ENCODE data around the gene TMC1. TPM values are rescaled to one million over a fixed set of nuclear protein-coding genes. Genes with fewer than 3 reads are reported as not detected.

TMC1 gene
- total and polyA plus RNA-seq, 7 donors, result 0.05 to 2.6 (median 0.21) TPM; not detected in 3

DNA sequence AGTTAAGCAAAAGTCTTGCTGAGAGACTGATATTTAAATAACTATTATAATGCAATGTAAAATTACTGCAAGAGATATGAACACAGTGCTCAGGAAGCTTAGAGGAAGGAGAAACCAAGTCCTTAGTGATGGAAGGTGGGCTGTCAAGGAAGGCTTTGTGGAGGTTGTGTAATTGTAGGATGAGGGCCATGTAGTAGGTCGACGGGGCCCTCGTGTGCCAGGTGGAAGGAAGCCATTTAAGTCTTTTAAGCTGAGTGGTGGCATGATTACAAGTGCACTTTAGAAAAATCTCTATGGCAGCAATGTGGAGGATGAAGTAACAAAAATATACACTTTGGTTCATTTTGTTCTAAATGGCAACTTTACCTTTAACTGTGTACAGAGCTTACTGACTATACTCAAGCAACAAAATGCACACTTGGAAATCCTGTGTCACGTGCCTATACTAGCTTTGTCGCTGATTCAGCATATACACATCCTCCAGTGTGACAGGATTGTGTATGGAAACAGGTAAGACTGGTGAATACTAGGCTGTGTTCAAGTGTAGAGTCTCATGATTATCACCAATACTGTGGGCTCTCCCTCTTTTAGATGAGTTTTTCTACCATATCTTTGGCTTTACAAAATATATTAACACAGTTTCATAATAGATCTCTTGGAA, 78.6 kb downstream of the TMC1 start:
- intact Hi-C loops (cut with DNase I), result no loop called here
- DNase-seq, result no peak
- Histone ChIP-seq H3K4me1 (no peaks in the 10 kb centered on the region), H3K27ac (no peak overlapping the region), H3K9me3 (no peaks in the 10 kb centered on the region), H3K27me3 (ENCODE audit: insufficient read depth in 3 of 3, low read length in 2 of 3) (no peaks in the 10 kb centered on the region), H3K4me3 (no peak overlapping the region), H3K36me3 (ENCODE audit: insufficient read depth in 1 of 2, low read depth in 1 of 2) (no peaks in the 10 kb centered on the region)
- 69 to 77% (median 76%) methylated on average over 5 of the region's 5 CpGs for WGBS, 3 donors
- no peak for ATAC-seq
- TF ChIP-seq CTCF (IDR thresholded peaks at IDR 0.05), result no peak

DNA sequence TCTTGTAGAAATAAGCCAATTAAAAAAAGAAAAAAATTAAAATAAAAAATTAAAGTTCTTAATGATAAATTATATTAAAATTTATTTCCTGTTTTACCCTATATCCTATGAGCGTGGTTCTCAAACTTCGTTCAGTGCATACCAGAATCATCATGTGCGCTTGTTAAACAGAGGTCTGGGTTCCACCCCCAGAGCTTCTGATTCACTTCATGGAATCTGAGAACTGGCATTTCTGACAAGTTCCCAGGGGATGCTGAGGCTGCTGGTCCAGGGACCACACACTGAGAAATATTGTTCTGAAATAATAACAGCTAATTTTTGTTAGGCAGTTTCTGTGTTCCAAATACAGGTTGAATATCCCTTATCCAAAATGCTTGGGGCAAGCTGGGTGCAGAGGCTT, 79.3 kb downstream of the TMC1 start:
- 84 to 94% (median 86%) methylated on average over 3 of the region's 3 CpGs for WGBS, 3 donors
- no peak for TF ChIP-seq CTCF (IDR thresholded peaks at IDR 0.05)
- Histone ChIP-seq H3K4me1 (no peaks in the 10 kb centered on the region), H3K27me3 (ENCODE audit: insufficient read depth in 3 of 3, low read length in 2 of 3) (no peaks in the 10 kb centered on the region), H3K9me3 (no peaks in the 10 kb centered on the region), H3K36me3 (ENCODE audit: insufficient read depth in 1 of 2, low read depth in 1 of 2) (no peaks in the 10 kb centered on the region), H3K27ac (no peak overlapping the region), H3K4me3 (no peak overlapping the region)
- DNase-seq (no peak), ATAC-seq (no peak)
- intact Hi-C loops (cut with DNase I), result no loop called here

- 69 to 98% (median 93%) methylated on average over 2 of the region's 2 CpGs for WGBS, 3 donors
- Histone ChIP-seq H3K4me3 (no peak overlapping the region), H3K27ac (no peak overlapping the region), H3K27me3 (ENCODE audit: insufficient read depth in 3 of 3, low read length in 2 of 3) (no peaks in the 10 kb centered on the region), H3K4me1 (no peaks in the 10 kb centered on the region), H3K36me3 (ENCODE audit: insufficient read depth in 1 of 2, low read depth in 1 of 2) (no peaks in the 10 kb centered on the region), H3K9me3 (no peaks in the 10 kb centered on the region)
- TF ChIP-seq CTCF (IDR thresholded peaks at IDR 0.05), result no peak
- ATAC-seq (no peak), DNase-seq (no peak)
- intact Hi-C loops (cut with DNase I), result no loop called here
Measured at GRCh38 chr9:72601615-72602014, 80.2 kb downstream of the TMC1 start.

GRCh38 chr9:72612449-72612848, 91.0 kb downstream of the TMC1 start:
- no peak for DNase-seq
- no peak for ATAC-seq
- Histone ChIP-seq H3K9me3 (no peaks in the 10 kb centered on the region), H3K4me1 (no peaks in the 10 kb centered on the region), H3K36me3 (ENCODE audit: insufficient read depth in 1 of 2, low read depth in 1 of 2) (no peaks in the 10 kb centered on the region), H3K4me3 (no peak overlapping the region), H3K27ac (no peak overlapping the region), H3K27me3 (ENCODE audit: insufficient read depth in 3 of 3, low read length in 2 of 3) (no peaks in the 10 kb centered on the region)
- TF ChIP-seq CTCF (IDR thresholded peaks at IDR 0.05), result no peak
- WGBS, 3 donors, result 83 to 89% (median 89%) methylated on average over 1 of the region's 1 CpG
- intact Hi-C loops (cut with DNase I), result no loop called here

DNA sequence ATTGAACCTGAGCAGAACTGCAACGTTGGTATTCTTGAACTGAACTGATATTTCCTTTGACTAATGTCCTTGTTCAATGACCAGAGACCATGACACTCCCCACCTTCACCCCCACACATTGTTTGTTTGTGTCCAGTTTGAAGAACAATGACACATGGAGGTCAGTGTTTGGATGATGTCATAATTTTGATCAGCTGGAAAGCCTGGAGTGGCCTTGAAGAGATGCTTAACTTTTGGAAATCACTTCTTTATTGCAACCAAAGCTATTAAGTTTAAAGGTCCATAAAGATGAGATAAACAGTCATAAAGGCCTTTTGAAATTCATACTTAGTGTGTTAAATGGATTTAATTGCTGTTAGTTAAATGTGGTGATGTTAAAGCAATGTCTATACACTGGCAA, 92.7 kb downstream of the TMC1 start:
- intact Hi-C loops (cut with DNase I), result no loop called here
- Histone ChIP-seq H3K27ac (no peak overlapping the region), H3K36me3 (ENCODE audit: insufficient read depth in 1 of 2, low read depth in 1 of 2) (no peaks in the 10 kb centered on the region), H3K4me1 (no peaks in the 10 kb centered on the region), H3K27me3 (ENCODE audit: insufficient read depth in 3 of 3, low read length in 2 of 3) (no peaks in the 10 kb centered on the region), H3K4me3 (no peak overlapping the region), H3K9me3 (no peaks in the 10 kb centered on the region)
- ATAC-seq (no peak), DNase-seq (no peak)
- WGBS, 3 donors, result 14 to 23% (median 20%) methylated on average over 1 of the region's 1 CpG
- TF ChIP-seq CTCF (IDR thresholded peaks at IDR 0.05), result no peak
